ENCODE data around the gene ZNF804A. TPM values are rescaled to one million over a fixed set of nuclear protein-coding genes. Genes with fewer than 3 reads are reported as not detected.

Gene ZNF804A
- total RNA-seq, 2 experiments from 2014 or later = not detected

DNA sequence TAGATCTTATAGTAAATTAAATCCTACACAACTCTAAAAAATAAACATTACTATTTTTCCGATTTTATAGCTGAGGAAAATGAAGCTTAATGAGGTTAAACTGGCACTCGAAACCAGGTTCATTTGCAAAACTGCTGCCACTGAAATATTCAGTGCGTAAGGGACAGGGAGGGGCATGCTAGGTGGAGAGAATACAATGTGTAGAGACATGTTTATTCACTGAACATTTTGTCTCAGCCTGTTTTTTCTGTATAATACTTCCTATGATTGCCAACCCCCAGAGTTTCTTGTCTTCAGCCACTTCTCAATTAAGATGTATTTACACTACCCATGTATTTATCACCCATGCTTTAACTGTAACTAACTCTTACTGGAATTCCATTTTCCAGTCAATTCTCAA, 31.6 kb upstream of the ZNF804A start:
- no peak overlapping the region for H3K4me3 Mint-ChIP-seq
- H3K36me3 Mint-ChIP-seq (ENCODE audit: low read depth) = no peaks in the 10 kb centered on the region
- intact Hi-C loops (cut with micrococcal nuclease) = no loop called here
- no peak for ATAC-seq
- POLR2A ChIA-PET = no interaction called here
- H3K27ac Mint-ChIP-seq = no peak overlapping the region
- H3K4me1 Mint-ChIP-seq (ENCODE audit: low read depth) = no peaks in the 10 kb centered on the region
- CTCF ChIA-PET = no interaction called here
- H3K9me3 Mint-ChIP-seq = no peaks in the 10 kb centered on the region
- H3K27me3 Mint-ChIP-seq = no peaks in the 10 kb centered on the region
- DNase-seq = no peak
- TF ChIP-seq, protein P1, sequence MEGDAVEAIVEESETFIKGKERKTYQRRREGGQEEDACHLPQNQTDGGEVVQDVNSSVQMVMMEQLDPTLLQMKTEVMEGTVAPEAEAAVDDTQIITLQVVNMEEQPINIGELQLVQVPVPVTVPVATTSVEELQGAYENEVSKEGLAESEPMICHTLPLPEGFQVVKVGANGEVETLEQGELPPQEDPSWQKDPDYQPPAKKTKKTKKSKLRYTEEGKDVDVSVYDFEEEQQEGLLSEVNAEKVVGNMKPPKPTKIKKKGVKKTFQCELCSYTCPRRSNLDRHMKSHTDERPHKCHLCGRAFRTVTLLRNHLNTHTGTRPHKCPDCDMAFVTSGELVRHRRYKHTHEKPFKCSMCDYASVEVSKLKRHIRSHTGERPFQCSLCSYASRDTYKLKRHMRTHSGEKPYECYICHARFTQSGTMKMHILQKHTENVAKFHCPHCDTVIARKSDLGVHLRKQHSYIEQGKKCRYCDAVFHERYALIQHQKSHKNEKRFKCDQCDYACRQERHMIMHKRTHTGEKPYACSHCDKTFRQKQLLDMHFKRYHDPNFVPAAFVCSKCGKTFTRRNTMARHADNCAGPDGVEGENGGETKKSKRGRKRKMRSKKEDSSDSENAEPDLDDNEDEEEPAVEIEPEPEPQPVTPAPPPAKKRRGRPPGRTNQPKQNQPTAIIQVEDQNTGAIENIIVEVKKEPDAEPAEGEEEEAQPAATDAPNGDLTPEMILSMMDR (IDR thresholded peaks at IDR 0.05) = no peak

DNA sequence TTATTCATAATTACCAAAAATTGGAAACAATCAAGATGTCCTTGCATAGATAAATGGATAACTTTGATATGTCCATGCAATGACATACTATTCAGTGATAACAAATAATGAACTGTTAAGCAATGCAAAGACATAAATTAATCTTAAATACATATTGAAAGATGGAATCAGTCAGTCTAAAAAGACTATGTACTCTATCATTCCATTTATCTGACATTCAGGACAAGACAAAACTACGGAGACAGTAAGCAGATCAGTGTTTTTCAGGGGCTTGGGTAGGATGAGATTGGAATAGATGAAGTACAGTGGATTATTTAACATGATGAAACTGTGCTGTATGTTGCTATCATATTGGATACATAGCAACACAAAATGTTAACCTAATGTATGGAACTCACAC, 21.3 kb upstream of the ZNF804A start:
- Mint-ChIP-seq H3K4me3 (no peak overlapping the region), H3K27ac (no peak overlapping the region), H3K36me3 (ENCODE audit: low read depth) (no peaks in the 10 kb centered on the region), H3K4me1 (ENCODE audit: low read depth) (no peaks in the 10 kb centered on the region), H3K27me3 (no peaks in the 10 kb centered on the region), H3K9me3 (peaks cover 2% of the 10 kb centered on the region)
- TF ChIP-seq, protein P1 (IDR thresholded peaks at IDR 0.05) = no peak
- CTCF ChIA-PET = no interaction called here
- intact Hi-C loops (cut with micrococcal nuclease) = no loop called here
- DNase-seq = no peak
- ATAC-seq = no peak
- POLR2A ChIA-PET = no interaction called here

DNA sequence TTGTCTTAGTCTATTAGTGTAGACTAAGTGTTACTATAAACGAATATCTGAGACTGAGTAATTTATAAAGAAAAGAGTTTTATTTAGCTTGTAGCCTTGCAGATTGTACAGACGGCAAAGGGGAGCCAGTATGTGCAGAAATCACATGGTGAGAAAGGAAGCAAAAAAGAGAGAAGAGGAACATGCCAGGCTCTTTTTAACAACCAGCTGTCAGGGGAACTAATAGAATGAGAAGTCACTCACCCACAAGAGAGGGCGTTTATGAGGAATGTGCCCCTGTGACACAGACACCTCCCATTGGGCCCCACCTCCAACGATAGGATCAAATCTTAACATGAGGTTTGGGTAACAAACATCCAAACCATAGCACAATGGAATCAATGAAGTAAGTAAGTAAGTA, 20.6 kb upstream of the ZNF804A start:
- TF ChIP-seq, protein P1 (IDR thresholded peaks at IDR 0.05) = no peak
- POLR2A ChIA-PET = no interaction called here
- H3K27me3 Mint-ChIP-seq = no peaks in the 10 kb centered on the region
- no peak overlapping the region for H3K27ac Mint-ChIP-seq
- no peaks in the 10 kb centered on the region for H3K36me3 Mint-ChIP-seq (ENCODE audit: low read depth)
- ATAC-seq = no peak
- H3K4me3 Mint-ChIP-seq = no peak overlapping the region
- intact Hi-C loops (cut with micrococcal nuclease) = no loop called here
- CTCF ChIA-PET = no interaction called here
- H3K9me3 Mint-ChIP-seq = peaks cover 2% of the 10 kb centered on the region
- H3K4me1 Mint-ChIP-seq (ENCODE audit: low read depth) = no peaks in the 10 kb centered on the region
- no peak for DNase-seq

DNA sequence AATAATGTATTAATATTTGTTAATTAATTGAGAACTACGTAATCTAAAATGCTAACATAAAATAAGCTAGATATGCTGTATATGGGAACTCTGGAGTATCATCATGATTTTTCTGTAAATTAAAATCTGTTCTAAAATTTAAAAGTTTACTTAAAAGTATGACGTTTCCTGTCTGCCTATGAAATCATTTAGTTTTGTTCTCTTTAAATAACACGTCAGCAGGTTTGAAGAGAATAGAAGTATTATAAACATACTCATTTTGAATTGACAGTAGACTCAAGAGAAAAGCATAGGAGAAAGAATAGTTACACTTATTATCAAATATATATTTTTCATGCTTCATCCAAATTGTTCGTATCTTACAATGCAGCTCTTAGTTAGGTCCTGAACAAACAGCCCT, 19.1 kb upstream of the ZNF804A start:
- TF ChIP-seq, protein P1 (IDR thresholded peaks at IDR 0.05) = no peak
- Mint-ChIP-seq H3K4me3 (no peak overlapping the region), H3K4me1 (ENCODE audit: low read depth) (no peaks in the 10 kb centered on the region), H3K9me3 (peaks cover 2% of the 10 kb centered on the region), H3K27me3 (no peaks in the 10 kb centered on the region), H3K36me3 (ENCODE audit: low read depth) (no peaks in the 10 kb centered on the region), H3K27ac (no peak overlapping the region)
- CTCF ChIA-PET = no interaction called here
- intact Hi-C loops (cut with micrococcal nuclease) = no loop called here
- ATAC-seq (no peak), DNase-seq (no peak)
- POLR2A ChIA-PET = no interaction called here

DNA sequence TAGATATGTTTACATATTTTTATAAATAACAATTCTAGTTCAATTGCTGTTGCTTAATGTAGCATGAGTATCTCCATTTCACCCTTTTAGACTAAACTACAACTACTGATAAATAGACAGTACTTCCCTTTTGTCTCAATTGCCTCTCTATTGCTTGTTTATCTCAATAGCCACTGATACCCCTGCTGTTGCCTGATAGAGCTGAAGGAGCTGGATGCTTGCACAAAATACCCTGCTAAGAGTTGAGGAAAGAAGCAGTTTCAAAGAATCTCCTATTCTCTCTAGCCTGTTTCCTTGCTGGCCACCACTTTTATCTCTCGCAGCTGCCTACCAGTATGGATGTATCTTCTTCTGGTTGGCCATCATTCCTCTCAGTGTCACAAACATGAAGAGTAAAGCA, 16.9 kb upstream of the ZNF804A start:
- Mint-ChIP-seq H3K36me3 (ENCODE audit: low read depth) (no peaks in the 10 kb centered on the region), H3K4me3 (no peak overlapping the region), H3K27me3 (no peaks in the 10 kb centered on the region), H3K4me1 (ENCODE audit: low read depth) (no peaks in the 10 kb centered on the region), H3K27ac (no peak overlapping the region), H3K9me3 (no peaks in the 10 kb centered on the region)
- ChIA-PET CTCF (no interaction called here), POLR2A (no interaction called here)
- no peak for ATAC-seq
- no peak for DNase-seq
- intact Hi-C loops (cut with micrococcal nuclease) = no loop called here
- TF ChIP-seq, protein P1 (IDR thresholded peaks at IDR 0.05) = no peak
